OCI-LY1 (cell line): ENCODE data around the gene RGS5.

Source experiments
- H2AFZ ChIP-seq: fragments of 200-600 bp; sonication (generic), shearing (Covaris generic); 2 replicates; pipeline ENCODE4 v1.6.0; 2014; ENCODE audit warnings: antibody characterized with exemption, mild to moderate bottlenecking, low read length
- H3F3A ChIP-seq: fragments of 200-600 bp; sonication (generic), shearing (Covaris generic); 2 replicates; pipeline ENCODE4 v1.6.0; 2014; ENCODE audit warnings: mild to moderate bottlenecking, antibody characterized with exemption, low read length, moderate library complexity; ENCODE audit not compliant: insufficient read depth
- H3K27ac ChIP-seq: fragments of 200-600 bp; sonication (generic); 2 replicates; pipeline ENCODE4 v1.5.1; 2014; ENCODE audit warnings: low read length, mixed run types, mild to moderate bottlenecking, low read depth; ENCODE audit not compliant: poor library complexity, severe bottlenecking
- H3K27me3 ChIP-seq: fragments of 200-600 bp; sonication (generic); 2 replicates; pipeline ENCODE4 v1.6.0; 2014; ENCODE audit warnings: antibody characterized with exemption, mild to moderate bottlenecking, low read length, moderate library complexity; ENCODE audit not compliant: insufficient read depth
- H3K36me3 ChIP-seq: fragments of 200-600 bp; sonication (generic); 2 replicates; pipeline ENCODE4 v1.6.1; 2014; ENCODE audit warnings: mild to moderate bottlenecking, antibody characterized with exemption, low read length, moderate library complexity, mixed read lengths; ENCODE audit not compliant: insufficient read depth
- H3K4me1 ChIP-seq: fragments of 200-600 bp; sonication (generic); 2 replicates; pipeline ENCODE4 v1.5.1; 2014; ENCODE audit warnings: mild to moderate bottlenecking, low read length, moderate library complexity; ENCODE audit not compliant: insufficient read depth, severe bottlenecking
- H3K4me2 ChIP-seq: fragments of 200-600 bp; sonication (generic), shearing (Covaris generic); 2 replicates; pipeline ENCODE4 v1.6.1; 2014; ENCODE audit warnings: low read length
- H3K4me3 ChIP-seq: fragments of 200-600 bp; sonication (generic); 2 replicates; pipeline ENCODE4 v1.5.1; 2014; ENCODE audit warnings: low read length, low read depth, mild to moderate bottlenecking, mixed read lengths; ENCODE audit not compliant: poor library complexity, severe bottlenecking
- H3K79me2 ChIP-seq: fragments of 200-600 bp; shearing (Covaris generic); 2 replicates; pipeline ENCODE4 v1.6.1; 2016; ENCODE audit warnings: mixed run types, low read length, mixed read lengths; ENCODE audit not compliant: insufficient read depth
- H3K9ac ChIP-seq: fragments of 200-600 bp; sonication (generic), shearing (Covaris generic); 2 replicates; pipeline ENCODE4 v1.6.1; 2014; ENCODE audit warnings: mild to moderate bottlenecking, low read length, mixed read lengths
- H3K9me2 ChIP-seq: fragments of 200-600 bp; sonication (generic), shearing (Covaris generic); 2 replicates; pipeline ENCODE4 v1.6.1; 2014; ENCODE audit warnings: low read depth, mild to moderate bottlenecking, low read length, mixed read lengths
- H3K9me3 ChIP-seq: fragments of 200-600 bp; shearing (Covaris generic); 2 replicates; pipeline ENCODE4 v1.6.1; 2014; ENCODE audit warnings: low read length, mixed read lengths
- H4K20me1 ChIP-seq: fragments of 200-600 bp; sonication (generic), shearing (Covaris generic); 2 replicates; pipeline ENCODE4 v1.6.0; 2016; ENCODE audit warnings: mild to moderate bottlenecking, low read length; ENCODE audit not compliant: insufficient read depth
- CTCF ChIP-seq: fragments of 200-600 bp; sonication (generic), shearing (Covaris generic); IDR thresholded peaks from 2 replicates; pipeline ENCODE4 v1.5.1; 2017; ENCODE audit warnings: mild to moderate bottlenecking, antibody characterized with exemption, low read length, moderate library complexity, mixed read lengths
- EZH2 ChIP-seq: fragments of 200-600 bp; sonication (generic), shearing (Covaris generic); IDR thresholded peaks from 2 replicates; pipeline ENCODE4 v1.8.0; 2017; ENCODE audit warnings: borderline replicate concordance, mixed run types, mild to moderate bottlenecking, antibody characterized with exemption, low read length, moderate library complexity, mixed read lengths

Gene RGS5

DNA sequence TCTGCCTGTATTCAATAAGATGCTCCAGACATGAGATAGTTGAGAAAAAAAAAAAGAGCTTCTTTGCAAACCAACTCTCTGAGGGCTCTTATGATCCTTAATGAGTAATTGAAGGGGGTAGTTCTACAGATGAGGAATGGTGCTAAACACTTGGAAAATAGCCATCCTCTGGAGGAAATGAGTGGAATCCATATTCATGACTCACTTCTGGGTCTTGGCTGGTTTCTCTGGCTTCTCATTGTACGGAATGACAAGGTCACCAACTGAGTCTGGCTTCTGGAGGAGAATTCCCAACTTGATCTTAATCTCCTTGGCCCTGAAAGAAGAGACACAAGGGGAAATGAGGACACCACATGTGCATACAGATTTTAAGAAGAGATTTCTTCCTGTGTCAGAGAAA is 34.7 kb downstream of the RGS5 start:
- no peaks in the 10 kb centered on the region for H3K27me3 ChIP-seq
- no peaks in the 10 kb centered on the region for H3K9me3 ChIP-seq
- no peaks in the 10 kb centered on the region for H4K20me1 ChIP-seq
- no peaks in the 10 kb centered on the region for H3K9me2 ChIP-seq
- no peaks in the 10 kb centered on the region for H3K36me3 ChIP-seq
- no peaks in the 10 kb centered on the region for H3F3A ChIP-seq
- H3K79me2 ChIP-seq, result no peaks in the 10 kb centered on the region
- H3K9ac ChIP-seq, result no peak overlapping the region
- H3K4me1 ChIP-seq, result no peaks in the 10 kb centered on the region
- H2AFZ ChIP-seq, result no peak overlapping the region
- TF ChIP-seq CTCF (no peak), EZH2 (no peak)
- H3K27ac ChIP-seq, result no peak overlapping the region
- H3K4me2 ChIP-seq, result no peak overlapping the region
- no peak overlapping the region for H3K4me3 ChIP-seq

DNA sequence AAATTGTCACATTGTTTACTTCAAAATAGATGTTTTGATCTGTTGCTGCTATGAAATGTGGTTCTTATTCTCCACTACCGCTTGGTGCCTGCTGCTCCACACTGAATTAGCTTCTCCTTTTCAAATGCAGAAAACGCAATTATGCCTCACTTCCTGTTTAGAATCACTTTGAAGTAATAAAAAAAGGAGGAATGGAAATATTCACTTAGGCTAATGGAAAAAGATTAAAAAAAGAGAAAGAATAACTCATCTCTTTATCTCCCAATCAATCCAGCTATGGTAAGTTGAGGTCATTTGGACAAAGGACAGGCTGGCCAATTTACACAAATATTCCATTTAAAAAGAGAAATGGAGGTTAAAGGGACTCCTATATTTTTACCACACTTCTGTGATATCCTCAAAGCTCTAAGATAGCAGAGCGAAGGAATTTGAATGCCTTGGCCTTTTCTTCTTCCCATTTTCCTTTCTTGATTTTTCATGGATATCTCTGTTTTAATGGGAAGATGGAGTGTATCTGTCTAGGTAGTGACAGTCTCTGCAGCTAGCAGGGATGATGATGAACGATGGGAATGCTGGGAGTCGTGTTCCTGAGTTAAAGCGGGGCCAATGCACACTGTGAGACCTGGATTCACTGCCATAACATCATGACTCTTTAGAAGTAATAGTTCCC is 35.7 kb downstream of the RGS5 start:
- H3K9me3 ChIP-seq, result no peaks in the 10 kb centered on the region
- no peaks in the 10 kb centered on the region for H3K27me3 ChIP-seq
- no peaks in the 10 kb centered on the region for H3K79me2 ChIP-seq
- H3K4me2 ChIP-seq, result no peak overlapping the region
- no peaks in the 10 kb centered on the region for H3K36me3 ChIP-seq
- H3F3A ChIP-seq, result no peaks in the 10 kb centered on the region
- no peak overlapping the region for H2AFZ ChIP-seq
- H3K4me1 ChIP-seq, result no peaks in the 10 kb centered on the region
- H3K9ac ChIP-seq, result no peak overlapping the region
- TF ChIP-seq CTCF (no peak), EZH2 (no peak)
- H3K9me2 ChIP-seq, result no peaks in the 10 kb centered on the region
- no peaks in the 10 kb centered on the region for H4K20me1 ChIP-seq
- no peak overlapping the region for H3K4me3 ChIP-seq
- no peak overlapping the region for H3K27ac ChIP-seq

DNA sequence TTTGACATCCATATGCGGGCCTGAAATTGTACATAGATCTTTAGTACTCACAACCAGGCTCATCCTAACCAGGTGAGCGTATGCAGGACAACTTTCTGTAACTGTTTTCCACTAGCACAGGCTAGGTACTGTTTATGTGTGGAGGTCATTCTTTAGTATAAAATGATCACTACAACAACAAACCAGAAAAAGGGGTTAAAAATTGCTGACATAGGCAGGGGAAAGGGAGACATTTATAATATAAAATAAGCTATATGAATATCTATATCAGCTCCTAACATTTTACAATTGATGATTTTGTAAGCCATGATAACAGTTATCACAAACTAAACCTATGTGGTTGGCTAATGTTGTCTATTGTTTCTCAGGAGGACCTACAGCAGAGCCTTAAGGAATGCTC is 37.6 kb downstream of the RGS5 start:
- no peak overlapping the region for H3K4me2 ChIP-seq
- no peaks in the 10 kb centered on the region for H3F3A ChIP-seq
- H3K9me3 ChIP-seq, result no peaks in the 10 kb centered on the region
- no peaks in the 10 kb centered on the region for H3K4me1 ChIP-seq
- no peaks in the 10 kb centered on the region for H3K79me2 ChIP-seq
- no peak overlapping the region for H2AFZ ChIP-seq
- no peak overlapping the region for H3K4me3 ChIP-seq
- no peaks in the 10 kb centered on the region for H4K20me1 ChIP-seq
- H3K27me3 ChIP-seq, result no peaks in the 10 kb centered on the region
- H3K9ac ChIP-seq, result no peak overlapping the region
- no peak for TF ChIP-seq CTCF
- no peak for TF ChIP-seq EZH2
- H3K27ac ChIP-seq, result no peak overlapping the region
- no peaks in the 10 kb centered on the region for H3K36me3 ChIP-seq
- no peaks in the 10 kb centered on the region for H3K9me2 ChIP-seq
